Stimulated activated CD4-positive, alpha-beta T cell treated with anti-CD3 and anti-CD28 coated beads, Interleukin-4, amount 100 ng/mL, for 4 hours (primary cell): Measurements from ENCODE around the gene SCP2D1.
A peak's percentile ranks its signal among the peaks of the same experiment; 100 is the strongest.
"Not testable (repeated sequence)": the region's sequence is repeated elsewhere in the genome, so short reads cannot be mapped to it uniquely, and the experiment has no call there.

ENCODE experiments used
- DNase-seq, 2 experiments: peaks; one replicate each; pipeline ENCODE4 v3.0.0-alpha.2; 2020

The SCP2D1 gene

GRCh38 chr20:18813483-18813882, at the start of gene SCP2D1:
Gene SCP2D1, plus strand, starts transcription at chr20:18813783. Its CDS starts 33 bp downstream, at chr20:18813816.
- no peak for DNase-seq

- DNase-seq, result no peak
Measured at GRCh38 chr20:18767676-18768075, 45.9 kb upstream of the SCP2D1 start.

- DNase-seq, result no peak
Measured at GRCh38 chr20:18773566-18773965, 40.0 kb upstream of the SCP2D1 start.

GRCh38 chr20:18774207-18774606, 39.4 kb upstream of the SCP2D1 start:
- no peak for DNase-seq

- no peak for DNase-seq
Measured at GRCh38 chr20:18775633-18776032, 38.0 kb upstream of the SCP2D1 start.

GRCh38 chr20:18778690-18779392, 34.7 kb upstream of the SCP2D1 start:
- no peak for DNase-seq

- no peak for DNase-seq
Measured at GRCh38 chr20:18780385-18781130, 33.0 kb upstream of the SCP2D1 start.

GRCh38 chr20:18781509-18781908, 32.1 kb upstream of the SCP2D1 start:
- no peak for DNase-seq

GRCh38 chr20:18783385-18783959, 30.1 kb upstream of the SCP2D1 start:
- DNase-seq, result no peak

- DNase-seq, result not testable (repeated sequence)
Measured at GRCh38 chr20:18787046-18787445, 26.5 kb upstream of the SCP2D1 start.

GRCh38 chr20:18788021-18788420, 25.6 kb upstream of the SCP2D1 start:
- no peak for DNase-seq

GRCh38 chr20:18790787-18791186, 22.8 kb upstream of the SCP2D1 start:
- DNase-seq, result no peak

- peak; percentile 71 to 87 for DNase-seq
Measured at GRCh38 chr20:18793625-18794427, 19.8 kb upstream of the SCP2D1 start.

- DNase-seq, result no peak
Measured at GRCh38 chr20:18794428-18794787, 19.2 kb upstream of the SCP2D1 start.

GRCh38 chr20:18795366-18795765, 18.2 kb upstream of the SCP2D1 start:
- no peak for DNase-seq

- no peak for DNase-seq
Measured at GRCh38 chr20:18796282-18796833, 17.2 kb upstream of the SCP2D1 start.

GRCh38 chr20:18801516-18801915, 12.1 kb upstream of the SCP2D1 start:
- no peak for DNase-seq

- no peak for DNase-seq
Measured at GRCh38 chr20:18802012-18802634, 11.5 kb upstream of the SCP2D1 start.

GRCh38 chr20:18805881-18806280, 7.7 kb upstream of the SCP2D1 start:
- no peak for DNase-seq

- no peak for DNase-seq
Measured at GRCh38 chr20:18808712-18809111, 4.9 kb upstream of the SCP2D1 start.

- DNase-seq, result no peak
Measured at GRCh38 chr20:18811186-18811585, 2.4 kb upstream of the SCP2D1 start.

GRCh38 chr20:18811904-18812303, 1.7 kb upstream of the SCP2D1 start:
- no peak for DNase-seq
